ENCODE data around the gene ACACB.

Gene ACACB

GRCh38 chr12:109214131-109214530, 97.7 kb downstream of the ACACB start:
- H3K79me2 ChIP-seq (ENCODE audit: insufficient read depth, low read depth), result no peaks in the 10 kb centered on the region
- no peak overlapping the region for H3K4me2 ChIP-seq
- TF ChIP-seq CTCF (conservative IDR thresholded peaks at IDR 0.05; ENCODE audit: low read depth, low read length), result no peak

DNA sequence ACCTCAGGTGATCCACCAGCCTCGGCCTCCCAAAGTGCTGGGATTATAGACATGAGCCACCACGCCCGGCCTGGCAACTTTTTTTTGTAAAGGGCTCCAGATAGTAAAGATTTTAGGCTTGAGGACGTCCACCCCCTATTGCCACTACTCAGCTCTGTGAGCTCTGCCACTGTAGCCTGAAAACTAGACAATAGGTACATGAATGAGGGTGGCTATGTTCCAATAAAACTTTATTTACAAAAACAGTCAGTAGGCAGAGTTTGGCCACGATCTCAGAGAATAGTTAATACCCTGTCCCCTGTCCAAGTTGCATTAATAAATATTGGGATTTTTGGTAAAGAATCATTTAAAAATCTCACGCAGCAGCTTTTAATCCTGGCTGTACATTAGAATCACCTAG, 102.6 kb downstream of the ACACB start:
- Histone ChIP-seq H3K4me1 (ENCODE audit: low read depth, poor library complexity, severe bottlenecking) (no peaks in the 10 kb centered on the region), H4K20me1 (ENCODE audit: insufficient read depth) (no peaks in the 10 kb centered on the region), H3K27me3 (ENCODE audit: insufficient read depth, low read depth) (no peaks in the 10 kb centered on the region), H3K79me2 (ENCODE audit: insufficient read depth, low read depth) (no peaks in the 10 kb centered on the region), H3K9ac (no peak overlapping the region), H2AFZ (ENCODE audit: low read depth) (no peak overlapping the region), H3K36me3 (ENCODE audit: insufficient read depth) (no peaks in the 10 kb centered on the region), H3K4me3 (IDR thresholded peaks at IDR 0.05; ENCODE audit: insufficient read depth, low read depth, low read length) (no peak overlapping the region), H3K4me2 (no peak overlapping the region), H3K27ac (no peak overlapping the region)
- no peak for TF ChIP-seq CTCF (conservative IDR thresholded peaks at IDR 0.05; ENCODE audit: low read depth, low read length)

More at GRCh38 chr12:109214131-109214530, 97.7 kb downstream of the ACACB start:
- Histone ChIP-seq H3K36me3 (ENCODE audit: insufficient read depth) (no peaks in the 10 kb centered on the region), H3K4me1 (ENCODE audit: low read depth, poor library complexity, severe bottlenecking) (no peaks in the 10 kb centered on the region), H3K4me3 (IDR thresholded peaks at IDR 0.05; ENCODE audit: insufficient read depth, low read depth, low read length) (no peak overlapping the region), H3K9ac (no peak overlapping the region), H4K20me1 (ENCODE audit: insufficient read depth) (no peaks in the 10 kb centered on the region), H3K27me3 (ENCODE audit: insufficient read depth, low read depth) (no peaks in the 10 kb centered on the region), H2AFZ (ENCODE audit: low read depth) (no peak overlapping the region), H3K27ac (no peak overlapping the region)

DNA sequence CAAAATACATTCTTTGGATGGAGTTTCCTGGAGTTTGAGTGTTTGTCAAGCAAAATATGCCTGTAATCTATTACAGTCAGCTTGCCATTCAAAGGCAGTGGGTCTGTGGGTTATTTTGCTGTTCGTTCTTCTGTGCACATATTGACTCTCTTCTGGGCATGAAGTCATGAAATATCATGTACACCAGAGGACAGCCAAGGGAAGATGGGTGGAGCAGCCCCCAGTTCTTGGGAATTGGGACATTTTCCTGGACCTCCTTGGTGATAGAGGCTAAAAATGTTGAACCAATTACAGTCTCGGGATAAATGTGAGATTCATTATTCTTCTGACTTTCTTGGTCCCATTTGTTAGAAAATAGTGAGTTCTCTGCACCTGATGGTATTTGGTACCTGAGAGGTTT, 103.6 kb downstream of the ACACB start:
- H3K79me2 ChIP-seq (ENCODE audit: insufficient read depth, low read depth), result no peaks in the 10 kb centered on the region
- no peak overlapping the region for H3K27ac ChIP-seq
- H2AFZ ChIP-seq (ENCODE audit: low read depth), result no peak overlapping the region
- H3K4me2 ChIP-seq, result no peak overlapping the region
- no peak for TF ChIP-seq CTCF (conservative IDR thresholded peaks at IDR 0.05; ENCODE audit: low read depth, low read length)
- no peak overlapping the region for H3K4me3 ChIP-seq (IDR thresholded peaks at IDR 0.05; ENCODE audit: insufficient read depth, low read depth, low read length)
- no peaks in the 10 kb centered on the region for H3K27me3 ChIP-seq (ENCODE audit: insufficient read depth, low read depth)
- H4K20me1 ChIP-seq (ENCODE audit: insufficient read depth), result no peaks in the 10 kb centered on the region
- no peaks in the 10 kb centered on the region for H3K4me1 ChIP-seq (ENCODE audit: low read depth, poor library complexity, severe bottlenecking)
- H3K36me3 ChIP-seq (ENCODE audit: insufficient read depth), result no peaks in the 10 kb centered on the region
- H3K9ac ChIP-seq, result no peak overlapping the region

DNA sequence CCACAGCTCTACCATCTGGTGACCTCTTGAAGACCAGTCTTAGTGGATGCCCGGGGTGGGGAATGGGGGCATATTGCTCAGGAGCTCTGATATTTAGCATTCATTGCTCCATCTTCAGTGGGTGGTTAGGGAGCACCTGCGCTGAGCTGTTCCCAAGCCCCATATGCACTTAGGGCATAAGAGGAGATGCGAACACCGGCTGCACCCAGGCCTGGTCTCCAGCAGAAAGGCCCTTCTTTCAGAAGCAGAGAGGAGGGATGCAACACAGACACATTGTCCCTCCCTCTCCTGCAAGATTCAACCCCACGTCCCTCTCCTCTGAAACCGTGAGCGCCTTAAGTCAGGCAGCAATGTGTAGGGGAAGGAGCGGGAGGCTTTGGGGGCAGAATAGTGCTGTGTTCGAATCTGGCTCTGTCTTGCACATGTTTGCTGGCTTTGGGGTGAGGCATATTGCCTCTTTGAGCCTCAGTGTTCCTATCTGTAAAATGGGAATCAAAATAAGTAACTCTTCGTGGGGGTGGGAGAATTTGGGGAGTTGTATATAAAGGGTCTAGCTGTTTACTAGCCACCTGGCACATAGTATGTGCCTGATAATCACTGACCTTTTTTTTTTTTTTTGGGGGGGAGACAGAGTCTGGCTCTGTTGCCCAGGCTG, 105.0 kb downstream of the ACACB start:
- H3K27me3 ChIP-seq (ENCODE audit: insufficient read depth, low read depth), result no peaks in the 10 kb centered on the region
- H4K20me1 ChIP-seq (ENCODE audit: insufficient read depth), result no peaks in the 10 kb centered on the region
- no peak overlapping the region for H3K9ac ChIP-seq
- H3K36me3 ChIP-seq (ENCODE audit: insufficient read depth), result no peaks in the 10 kb centered on the region
- H3K4me1 ChIP-seq (ENCODE audit: low read depth, poor library complexity, severe bottlenecking), result no peaks in the 10 kb centered on the region
- no peak overlapping the region for H3K4me3 ChIP-seq (IDR thresholded peaks at IDR 0.05; ENCODE audit: insufficient read depth, low read depth, low read length)
- H2AFZ ChIP-seq (ENCODE audit: low read depth), result no peak overlapping the region
- H3K27ac ChIP-seq, result no peak overlapping the region
- no peak overlapping the region for H3K4me2 ChIP-seq
- TF ChIP-seq CTCF (conservative IDR thresholded peaks at IDR 0.05; ENCODE audit: low read depth, low read length), result no peak
- no peaks in the 10 kb centered on the region for H3K79me2 ChIP-seq (ENCODE audit: insufficient read depth, low read depth)

Data from KMS-11 (cell line).